ENCODE data around the gene PFN1.

DNA sequence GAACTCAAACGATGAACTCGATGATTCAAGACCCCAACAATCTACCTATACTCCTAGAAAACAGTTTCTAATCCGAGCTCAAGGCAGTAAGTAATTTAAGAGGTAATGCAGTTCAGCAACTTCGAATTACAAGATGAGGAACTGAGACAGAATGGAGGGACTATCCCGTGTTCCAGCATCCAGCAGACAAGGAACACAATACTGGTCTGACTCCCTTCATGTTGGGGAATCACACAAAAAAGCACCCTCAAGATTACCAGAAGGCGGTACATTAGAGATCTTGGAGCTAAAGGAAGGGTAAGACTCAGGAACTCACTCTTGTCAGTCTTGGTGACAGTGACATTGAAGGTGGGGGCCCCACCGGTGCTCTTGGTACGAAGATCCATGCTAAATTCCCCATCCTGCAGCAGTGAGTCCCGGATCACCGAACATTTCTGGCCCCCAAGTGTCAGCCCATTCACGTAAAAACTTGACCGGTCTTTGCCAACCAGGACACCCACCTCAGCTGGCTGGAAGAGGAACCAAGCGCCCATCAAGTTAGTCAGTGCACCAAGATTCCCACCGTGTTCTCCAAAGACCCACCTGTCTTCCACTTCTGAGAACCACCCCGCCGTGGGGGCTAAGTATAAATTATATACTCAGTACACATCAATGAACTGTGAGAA is 1.9 kb downstream of the PFN1 start:
- TF ChIP-seq, protein P1, sequence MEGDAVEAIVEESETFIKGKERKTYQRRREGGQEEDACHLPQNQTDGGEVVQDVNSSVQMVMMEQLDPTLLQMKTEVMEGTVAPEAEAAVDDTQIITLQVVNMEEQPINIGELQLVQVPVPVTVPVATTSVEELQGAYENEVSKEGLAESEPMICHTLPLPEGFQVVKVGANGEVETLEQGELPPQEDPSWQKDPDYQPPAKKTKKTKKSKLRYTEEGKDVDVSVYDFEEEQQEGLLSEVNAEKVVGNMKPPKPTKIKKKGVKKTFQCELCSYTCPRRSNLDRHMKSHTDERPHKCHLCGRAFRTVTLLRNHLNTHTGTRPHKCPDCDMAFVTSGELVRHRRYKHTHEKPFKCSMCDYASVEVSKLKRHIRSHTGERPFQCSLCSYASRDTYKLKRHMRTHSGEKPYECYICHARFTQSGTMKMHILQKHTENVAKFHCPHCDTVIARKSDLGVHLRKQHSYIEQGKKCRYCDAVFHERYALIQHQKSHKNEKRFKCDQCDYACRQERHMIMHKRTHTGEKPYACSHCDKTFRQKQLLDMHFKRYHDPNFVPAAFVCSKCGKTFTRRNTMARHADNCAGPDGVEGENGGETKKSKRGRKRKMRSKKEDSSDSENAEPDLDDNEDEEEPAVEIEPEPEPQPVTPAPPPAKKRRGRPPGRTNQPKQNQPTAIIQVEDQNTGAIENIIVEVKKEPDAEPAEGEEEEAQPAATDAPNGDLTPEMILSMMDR (IDR thresholded peaks at IDR 0.05; ENCODE audit: low read length), result no peak
- no peak for TF ChIP-seq EZH2 (IDR thresholded peaks at IDR 0.05; ENCODE audit: borderline replicate concordance, low read length)

Measured in OCI-LY1 (cell line).